HG02678 (cell line): ENCODE results near the gene BMP8B.

Experiments used
- ATAC-seq: cut with Tn5 transposase; IDR thresholded peaks from one replicate; pipeline ENCODE4 v1.9.1; 2021; ENCODE audit warnings: mild to moderate bottlenecking, moderate library complexity; ENCODE audit not compliant: unreplicated experiment

The BMP8B gene

GRCh38 chr1:39760074-39761008 is 28.3 kb downstream of the BMP8B start:
- no peak for ATAC-seq

DNA sequence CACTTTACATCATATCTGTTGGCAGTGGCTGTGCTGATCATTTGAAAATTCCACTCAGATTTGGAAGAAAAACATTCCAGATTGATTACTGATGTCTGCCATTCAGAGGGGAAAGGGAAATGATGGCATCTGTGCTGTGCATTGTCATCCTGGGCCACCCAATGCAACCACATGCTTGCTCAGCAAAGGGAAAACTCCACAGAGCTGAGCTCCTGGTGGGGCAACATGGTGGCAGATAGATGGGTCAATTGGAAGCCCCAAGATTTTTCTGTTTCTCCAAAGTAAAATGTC is 29.3 kb downstream of the BMP8B start:
- no peak for ATAC-seq

GRCh38 chr1:39758556-39759435 is 29.9 kb downstream of the BMP8B start:
- ATAC-seq, result no peak

DNA sequence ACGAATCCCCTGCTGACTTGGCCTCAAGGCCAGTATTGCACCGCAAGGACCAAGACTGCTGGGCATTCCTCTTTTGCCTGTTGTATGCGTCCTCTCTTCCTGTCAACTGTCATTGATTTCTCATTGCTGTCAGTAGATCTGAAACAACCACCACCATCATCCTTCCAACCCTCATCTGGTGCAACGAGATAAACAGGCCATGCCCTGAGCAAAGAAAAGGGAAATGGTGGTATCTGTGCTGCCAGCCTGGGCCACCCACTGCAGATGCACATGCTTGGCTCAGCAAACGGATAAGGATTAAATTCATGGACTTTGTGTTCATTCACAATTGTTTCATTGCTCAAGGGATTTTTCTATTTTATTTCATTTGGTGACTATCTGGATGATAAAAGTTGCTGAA is 31.2 kb downstream of the BMP8B start:
- ATAC-seq, result no peak

DNA sequence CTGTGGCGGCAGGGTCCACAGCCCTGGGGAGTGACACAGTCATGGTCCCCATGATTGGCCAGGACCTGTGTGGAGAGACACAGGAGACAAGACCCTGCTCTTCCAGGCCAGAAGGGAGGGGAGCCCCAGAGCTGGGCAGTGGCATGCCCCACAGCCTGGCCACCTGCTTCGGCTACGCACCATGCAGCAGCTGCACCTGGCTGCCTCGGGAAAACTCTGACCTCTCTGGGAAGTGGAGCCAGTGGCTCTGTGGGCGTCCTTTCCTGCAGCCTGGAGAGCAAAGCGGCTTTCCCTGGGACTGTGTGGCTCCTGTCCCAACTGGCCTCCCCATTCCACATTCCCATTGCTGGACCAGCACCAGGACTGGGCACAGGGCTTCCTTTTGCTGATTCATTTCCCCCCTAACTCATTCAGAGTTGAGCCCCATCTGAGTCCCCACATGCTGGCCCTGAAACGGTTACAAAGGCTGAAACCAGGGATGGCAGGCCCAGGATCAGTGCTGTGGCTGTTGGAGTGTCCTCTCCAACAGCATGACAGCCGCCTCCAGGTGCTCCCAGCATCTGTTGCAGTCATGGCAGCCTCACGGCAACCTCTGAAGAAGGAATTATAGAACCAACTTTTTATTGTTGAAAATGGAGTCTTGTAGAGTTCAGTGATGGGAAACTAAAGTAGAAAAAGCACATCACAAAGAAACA is 32.6 kb downstream of the BMP8B start:
- ATAC-seq, result no peak

DNA sequence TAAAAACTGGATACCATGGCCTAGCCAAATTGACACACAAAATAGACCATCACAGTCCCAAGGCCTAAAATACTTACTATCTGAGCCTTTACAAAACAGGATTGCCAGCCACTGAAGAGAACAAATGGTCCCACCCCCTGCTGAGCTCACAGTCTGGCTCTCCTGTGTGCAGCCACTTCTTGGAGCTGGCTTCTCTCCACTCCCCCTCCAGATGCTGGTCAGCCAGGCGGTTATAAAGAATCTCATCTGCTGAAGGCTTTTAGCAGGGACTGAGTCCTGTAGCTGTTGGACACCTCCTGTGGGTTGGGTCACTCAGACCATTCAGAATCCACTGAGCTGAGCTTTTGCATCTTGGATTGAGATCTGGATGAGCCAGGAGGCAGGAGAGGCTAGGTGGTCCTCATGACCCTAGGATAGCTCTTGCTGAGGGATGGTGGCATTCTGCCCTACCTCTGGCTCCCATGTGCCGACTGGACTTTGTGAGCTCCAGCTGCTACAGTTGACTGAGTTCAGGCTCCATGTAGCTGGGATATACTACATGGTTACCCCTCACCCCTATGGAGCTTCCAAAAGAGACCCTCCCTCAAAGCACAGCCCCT is 33.7 kb downstream of the BMP8B start:
- ATAC-seq, result no peak

GRCh38 chr1:39754026-39754570 is 34.6 kb downstream of the BMP8B start:
- no peak for ATAC-seq

- ATAC-seq, result no peak
Observed at GRCh38 chr1:39753132-39754025, 35.3 kb downstream of the BMP8B start.

DNA sequence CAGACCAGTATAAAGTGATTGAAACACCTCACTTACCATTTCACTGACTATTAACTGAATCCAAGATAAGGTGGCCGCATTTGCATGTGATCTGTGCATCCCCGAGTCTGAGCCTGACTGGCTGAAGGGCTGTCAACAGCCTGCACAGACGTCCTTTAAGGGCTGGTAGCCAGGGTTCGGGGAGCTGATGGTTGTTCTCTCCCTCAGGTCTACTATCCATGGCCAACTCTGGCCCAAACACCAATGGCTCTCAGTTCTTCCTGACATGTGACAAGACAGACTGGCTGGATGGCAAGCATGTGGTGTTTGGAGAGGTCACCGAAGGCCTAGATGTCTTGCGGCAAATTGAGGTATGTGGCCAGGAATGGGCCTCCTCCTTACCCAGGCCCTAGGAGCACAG is 36.0 kb downstream of the BMP8B start:
- no peak for ATAC-seq

DNA sequence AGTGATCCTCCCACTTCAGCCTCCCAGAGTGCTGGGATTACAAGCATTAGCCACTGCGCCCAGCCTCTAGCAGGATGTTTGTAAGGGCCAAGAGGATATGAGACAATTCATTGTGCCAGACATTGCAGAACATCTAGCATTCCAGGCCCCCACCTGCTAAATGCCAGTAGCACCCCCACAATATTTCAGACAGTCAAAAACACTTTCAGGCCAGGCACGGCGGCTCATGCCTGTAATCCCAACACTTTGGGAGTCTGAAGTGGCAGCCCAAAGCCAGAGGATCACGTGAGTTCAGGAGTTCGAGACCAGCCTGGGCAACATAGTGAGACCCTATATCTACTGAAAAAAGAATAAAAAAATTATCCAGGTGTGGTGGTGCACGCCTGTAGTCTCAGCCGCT is 37.1 kb downstream of the BMP8B start:
- no peak for ATAC-seq

- no peak for ATAC-seq
Observed at GRCh38 chr1:39745016-39745670, 43.5 kb downstream of the BMP8B start.

- ATAC-seq, result peak; percentile 82
Observed at GRCh38 chr1:39738622-39739366, 49.9 kb downstream of the BMP8B start, which contains the start of gene PPIE. Gene PPIE (plus strand): TSS chr1:39738882. CDS start chr1:39738901, 19 bp downstream.

DNA sequence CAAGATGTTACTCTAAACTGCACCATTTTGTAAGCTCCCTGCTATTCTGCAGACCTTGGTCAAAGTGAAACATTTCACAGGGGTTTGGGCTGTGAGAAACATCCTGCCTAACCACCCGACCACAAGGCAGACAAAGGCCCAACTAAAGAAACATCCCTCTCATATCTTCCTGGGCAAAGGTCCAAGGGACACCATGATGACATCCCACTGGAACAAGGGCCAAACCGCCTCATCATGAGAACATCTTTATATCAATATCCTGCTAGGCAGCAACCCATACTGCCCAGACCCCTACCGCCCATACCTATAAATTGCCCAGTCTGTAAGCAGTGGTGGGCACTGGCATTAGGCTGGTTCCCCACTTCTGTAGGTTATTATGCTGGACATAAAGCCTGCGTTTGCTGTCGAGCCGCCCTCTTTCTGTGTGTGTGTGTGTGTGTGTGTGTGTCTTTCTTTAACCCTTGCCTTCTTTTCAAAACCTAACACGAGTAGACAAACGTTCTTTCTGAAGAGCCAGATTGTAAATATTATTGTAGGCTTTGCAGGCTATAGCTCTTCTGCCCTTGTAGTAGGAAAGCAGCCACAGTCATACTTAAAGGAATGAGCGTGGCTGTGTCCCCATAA is 51.0 kb downstream of the BMP8B start:
- no peak for ATAC-seq

- no peak for ATAC-seq
Observed at GRCh38 chr1:39735731-39736130, 52.9 kb downstream of the BMP8B start.

GRCh38 chr1:39733161-39733560 is 55.5 kb downstream of the BMP8B start:
- ATAC-seq, result no peak

DNA sequence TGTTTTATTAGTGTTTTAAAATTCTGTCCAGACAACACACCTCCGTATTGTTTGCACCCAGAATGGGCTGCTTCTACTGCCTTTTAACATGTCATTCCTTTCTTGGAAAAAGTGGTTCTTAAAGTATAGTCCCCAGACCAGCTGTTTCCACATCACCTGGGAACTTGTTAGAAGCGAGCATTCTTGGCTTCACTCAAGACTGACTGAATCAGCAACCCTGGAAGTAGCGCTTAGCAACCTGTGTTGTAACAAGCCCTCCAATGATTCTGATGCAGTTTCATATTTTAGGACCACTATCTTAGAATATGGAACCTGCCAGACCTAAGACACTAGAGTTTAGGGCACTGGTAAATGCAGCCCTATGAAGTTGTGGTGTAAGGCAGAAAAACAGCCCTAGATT is 55.9 kb downstream of the BMP8B start:
- no peak for ATAC-seq

DNA sequence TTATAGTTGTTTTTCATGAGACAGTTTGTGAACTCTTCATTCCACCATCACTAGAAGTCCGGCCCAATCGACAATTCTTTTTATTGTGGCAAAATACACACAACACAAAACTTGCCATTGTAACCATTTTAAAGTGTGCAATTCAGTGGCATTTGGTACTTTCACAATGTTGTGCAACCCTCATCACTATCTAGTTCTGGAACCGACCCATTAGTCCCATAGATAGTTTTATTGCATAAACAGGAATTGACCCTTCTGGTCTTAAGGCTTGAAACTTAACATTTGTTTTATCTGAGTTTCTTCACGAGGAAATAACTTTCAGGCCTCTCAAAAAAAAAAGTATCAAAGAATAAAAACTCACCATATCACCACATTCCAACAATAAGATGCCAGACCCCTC is 58.8 kb downstream of the BMP8B start:
- no peak for ATAC-seq

DNA sequence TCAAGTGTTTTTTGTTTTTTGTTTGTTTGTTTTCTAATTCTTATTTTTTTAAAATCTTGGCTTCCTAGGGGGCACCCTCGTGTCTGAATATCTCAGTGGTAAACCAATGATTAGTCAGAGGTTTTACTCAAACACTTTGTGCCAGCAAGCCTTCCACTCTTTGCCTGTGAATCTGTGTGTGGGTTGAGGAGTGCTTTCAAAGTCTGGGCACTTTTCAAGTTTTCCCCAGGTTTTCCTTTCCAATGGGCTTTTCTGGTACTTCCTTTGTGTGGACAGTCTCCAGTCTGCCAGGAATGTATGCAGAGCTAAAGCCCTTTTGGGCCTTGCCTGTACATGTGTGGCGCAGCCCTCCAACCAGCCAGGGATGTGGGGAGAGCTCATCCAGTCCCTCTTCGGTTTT is 59.6 kb downstream of the BMP8B start:
- ATAC-seq, result no peak
